ENCODE measurements around the gene POC1B.
"Not testable (repeated sequence)": the region's sequence is repeated elsewhere in the genome, so short reads cannot be mapped to it uniquely, and the experiment has no call there.

POC1B gene

GRCh38 chr12:89461649-89462612 is 63.9 kb downstream of the POC1B start:
- no peak for DNase-seq

GRCh38 chr12:89461190-89461589 is 64.7 kb downstream of the POC1B start:
- no peak for DNase-seq

- DNase-seq: not testable (repeated sequence)
Observed at GRCh38 chr12:89459279-89459678, 66.6 kb downstream of the POC1B start.

GRCh38 chr12:89456565-89456964 is 69.3 kb downstream of the POC1B start:
- no peak for DNase-seq

- DNase-seq: no peak
Observed at GRCh38 chr12:89454080-89454848, 71.6 kb downstream of the POC1B start.

- DNase-seq: no peak
Observed at GRCh38 chr12:89453121-89453978, 72.5 kb downstream of the POC1B start.

- DNase-seq: no peak
Observed at GRCh38 chr12:89451841-89452251, 74.0 kb downstream of the POC1B start.

GRCh38 chr12:89450907-89451306 is 74.9 kb downstream of the POC1B start:
- DNase-seq: no peak

GRCh38 chr12:89448951-89449371 is 76.9 kb downstream of the POC1B start:
- DNase-seq: no peak

- no peak for DNase-seq
Observed at GRCh38 chr12:89448526-89448925, 77.3 kb downstream of the POC1B start.

GRCh38 chr12:89439941-89440340 is 85.9 kb downstream of the POC1B start:
- DNase-seq: no peak

- no peak for DNase-seq
Observed at GRCh38 chr12:89437231-89437630, 88.6 kb downstream of the POC1B start.

- no peak for DNase-seq
Observed at GRCh38 chr12:89436062-89436461, 89.8 kb downstream of the POC1B start.

- DNase-seq: no peak
Observed at GRCh38 chr12:89433634-89434033, 92.2 kb downstream of the POC1B start.

- no peak for DNase-seq
Observed at GRCh38 chr12:89432396-89432795, 93.5 kb downstream of the POC1B start.

- no peak for DNase-seq
Observed at GRCh38 chr12:89429528-89429927, 96.3 kb downstream of the POC1B start.

- DNase-seq: no peak
Observed at GRCh38 chr12:89427508-89428156, 98.2 kb downstream of the POC1B start.

- no peak for DNase-seq
Observed at GRCh38 chr12:89424846-89425245, 101.0 kb downstream of the POC1B start.

GRCh38 chr12:89424389-89424788 is 101.5 kb downstream of the POC1B start:
- DNase-seq: no peak

- DNase-seq: no peak
Observed at GRCh38 chr12:89421092-89421835, 104.6 kb downstream of the POC1B start.

- DNase-seq: no peak
Observed at GRCh38 chr12:89418228-89418910, 107.5 kb downstream of the POC1B start.
